Erythroblast (primary cell): ENCODE data around the gene ZSWIM3.

Experiments used
- GATA1 ChIP-seq: IDR thresholded peaks from 2 replicates; pipeline ENCODE4 v1.6.1; 2011; ENCODE audit warnings: low read depth, mild to moderate bottlenecking, control low read depth, low read length, moderate library complexity
- POLR2A ChIP-seq: IDR thresholded peaks from 2 replicates; pipeline ENCODE4 v1.6.1; 2011; ENCODE audit warnings: mild to moderate bottlenecking, low read length

DNA sequence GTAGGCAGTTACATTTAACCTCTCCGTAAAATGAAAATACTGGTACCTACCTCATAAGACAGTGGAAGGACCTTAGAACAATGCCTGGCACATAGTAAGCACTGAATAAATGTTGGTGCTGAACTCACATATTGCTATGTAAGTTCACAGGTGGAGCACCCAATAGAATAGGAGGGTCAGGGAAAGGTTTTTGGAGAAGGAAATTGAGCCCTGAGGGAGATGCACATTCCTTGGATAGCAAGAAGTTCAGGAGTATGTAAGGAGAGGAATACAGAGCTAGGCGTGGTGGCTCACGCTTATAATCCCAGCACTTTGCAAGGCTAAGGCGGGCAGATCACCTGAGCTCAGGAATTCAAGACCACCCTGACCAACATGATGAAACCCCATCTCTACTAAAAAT lies 37.9 kb upstream of the ZSWIM3 start:
- TF ChIP-seq POLR2A (no peak), GATA1 (no peak)
